HG03039 (cell line): ENCODE measurements around the gene RHBDL1.
A peak's percentile ranks its signal among the peaks of the same experiment; 100 is the strongest.

Source experiments
- ATAC-seq: cut with Tn5 transposase; IDR thresholded peaks from one replicate; pipeline ENCODE4 v1.9.1; 2021; ENCODE audit warnings: mild to moderate bottlenecking, moderate library complexity; ENCODE audit not compliant: unreplicated experiment

RHBDL1 gene

GRCh38 chr16:636206-637080 is 39.0 kb upstream of the RHBDL1 start, which contains the start of gene METTL26:
Gene METTL26 (minus strand): TSS chr16:636305. CDS start chr16:636290, 15 bp downstream.
- ATAC-seq, result peak; percentile 52

- no peak for ATAC-seq
These were observed 38.1 kb upstream of the RHBDL1 start for GRCh38 chr16:637081-638018.

GRCh38 chr16:638034-638543 is 37.4 kb upstream of the RHBDL1 start:
- ATAC-seq, result no peak

- ATAC-seq, result no peak
These were observed 36.6 kb upstream of the RHBDL1 start for GRCh38 chr16:638836-639235.

- ATAC-seq, result no peak
These were observed 34.9 kb upstream of the RHBDL1 start for GRCh38 chr16:640614-641013.

- peak; percentile 36 for ATAC-seq
These were observed 33.9 kb upstream of the RHBDL1 start, which contains the start of gene MCRIP2 for GRCh38 chr16:641326-642188. Gene MCRIP2 (plus strand): TSS chr16:641828. CDS start chr16:641992, 164 bp downstream.

GRCh38 chr16:642189-643049 is 33.1 kb upstream of the RHBDL1 start:
- ATAC-seq, result peak; percentile 22

GRCh38 chr16:643050-643368 is 32.5 kb upstream of the RHBDL1 start:
- no peak for ATAC-seq

GRCh38 chr16:644556-644955 is 30.9 kb upstream of the RHBDL1 start:
- no peak for ATAC-seq

- ATAC-seq, result no peak
These were observed 29.4 kb upstream of the RHBDL1 start for GRCh38 chr16:645852-646678.

GRCh38 chr16:646679-647172 is 28.7 kb upstream of the RHBDL1 start:
- no peak for ATAC-seq

GRCh38 chr16:647173-647902 is 28.1 kb upstream of the RHBDL1 start:
- no peak for ATAC-seq

- no peak for ATAC-seq
These were observed 27.2 kb upstream of the RHBDL1 start for GRCh38 chr16:648071-648780.

GRCh38 chr16:648781-649589 is 26.5 kb upstream of the RHBDL1 start, which contains the start of gene WDR90:
Gene WDR90 (plus strand): TSS chr16:649365. CDS start chr16:649417, 52 bp downstream.
- ATAC-seq, result peak; percentile 67

- ATAC-seq, result peak; percentile 4
These were observed 25.8 kb upstream of the RHBDL1 start for GRCh38 chr16:649631-650030.

GRCh38 chr16:651844-652243 is 23.6 kb upstream of the RHBDL1 start:
- no peak for ATAC-seq
